ENCODE data around the gene DNAJC28. TPM values are rescaled to one million over a fixed set of nuclear protein-coding genes. Genes with fewer than 3 reads are reported as not detected.
"Not testable (repeated sequence)": the region's sequence is repeated elsewhere in the genome, so short reads cannot be mapped to it uniquely, and the experiment has no call there.

Gene DNAJC28
- total RNA-seq, 4 donors from 2014 or later: 1.0 to 2.0 (median 1.3) TPM

DNA sequence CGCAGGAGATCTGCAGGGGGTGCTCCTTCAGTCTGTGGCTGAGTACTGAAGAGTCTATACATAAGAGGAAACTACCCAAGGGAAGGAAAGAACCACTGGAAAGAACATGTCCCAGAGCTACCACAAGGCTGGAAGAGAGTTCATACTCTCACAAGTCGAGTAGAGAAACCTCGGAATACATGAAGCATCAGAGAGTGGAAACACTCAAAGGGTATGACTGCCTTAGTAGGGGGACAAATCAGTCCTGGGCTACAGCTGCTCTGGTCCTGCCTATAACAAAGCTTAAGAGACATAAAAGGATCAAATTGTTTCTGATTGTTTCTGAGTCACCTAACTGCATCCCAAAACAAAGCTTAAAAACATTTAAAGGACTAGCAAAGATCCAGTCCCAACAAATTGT lies 39.2 kb downstream of the DNAJC28 start:
- TF ChIP-seq, protein P1, sequence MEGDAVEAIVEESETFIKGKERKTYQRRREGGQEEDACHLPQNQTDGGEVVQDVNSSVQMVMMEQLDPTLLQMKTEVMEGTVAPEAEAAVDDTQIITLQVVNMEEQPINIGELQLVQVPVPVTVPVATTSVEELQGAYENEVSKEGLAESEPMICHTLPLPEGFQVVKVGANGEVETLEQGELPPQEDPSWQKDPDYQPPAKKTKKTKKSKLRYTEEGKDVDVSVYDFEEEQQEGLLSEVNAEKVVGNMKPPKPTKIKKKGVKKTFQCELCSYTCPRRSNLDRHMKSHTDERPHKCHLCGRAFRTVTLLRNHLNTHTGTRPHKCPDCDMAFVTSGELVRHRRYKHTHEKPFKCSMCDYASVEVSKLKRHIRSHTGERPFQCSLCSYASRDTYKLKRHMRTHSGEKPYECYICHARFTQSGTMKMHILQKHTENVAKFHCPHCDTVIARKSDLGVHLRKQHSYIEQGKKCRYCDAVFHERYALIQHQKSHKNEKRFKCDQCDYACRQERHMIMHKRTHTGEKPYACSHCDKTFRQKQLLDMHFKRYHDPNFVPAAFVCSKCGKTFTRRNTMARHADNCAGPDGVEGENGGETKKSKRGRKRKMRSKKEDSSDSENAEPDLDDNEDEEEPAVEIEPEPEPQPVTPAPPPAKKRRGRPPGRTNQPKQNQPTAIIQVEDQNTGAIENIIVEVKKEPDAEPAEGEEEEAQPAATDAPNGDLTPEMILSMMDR (IDR thresholded peaks at IDR 0.05): no peak
- ATAC-seq (ENCODE audit: low FRiP score) (no peak), DNase-seq (ENCODE audit: low spot score) (no peak)

DNA sequence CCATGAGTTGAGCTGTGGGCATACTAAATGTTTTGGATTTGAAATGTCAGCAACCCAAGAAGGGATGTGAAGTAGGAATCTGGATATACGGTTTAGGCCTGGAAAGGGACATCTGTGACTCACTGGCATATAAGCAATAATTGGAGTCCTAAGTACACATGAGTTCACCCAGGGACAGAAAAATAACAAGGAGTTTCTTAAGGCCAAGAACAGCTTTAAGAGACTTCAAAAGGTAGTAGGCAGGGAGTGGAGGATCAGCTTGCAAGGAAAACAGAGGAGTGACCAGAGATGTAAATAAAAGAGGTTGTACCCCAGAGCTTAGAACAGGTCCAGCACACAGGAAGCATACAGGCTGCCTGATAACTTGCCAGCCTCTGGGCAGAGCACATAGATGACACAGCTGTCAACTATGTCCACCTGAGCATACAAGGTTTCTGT lies 39.9 kb downstream of the DNAJC28 start:
- DNase-seq (ENCODE audit: low spot score) (no peak), ATAC-seq (ENCODE audit: low FRiP score) (no peak)
- TF ChIP-seq, protein P1 (IDR thresholded peaks at IDR 0.05): no peak

DNA sequence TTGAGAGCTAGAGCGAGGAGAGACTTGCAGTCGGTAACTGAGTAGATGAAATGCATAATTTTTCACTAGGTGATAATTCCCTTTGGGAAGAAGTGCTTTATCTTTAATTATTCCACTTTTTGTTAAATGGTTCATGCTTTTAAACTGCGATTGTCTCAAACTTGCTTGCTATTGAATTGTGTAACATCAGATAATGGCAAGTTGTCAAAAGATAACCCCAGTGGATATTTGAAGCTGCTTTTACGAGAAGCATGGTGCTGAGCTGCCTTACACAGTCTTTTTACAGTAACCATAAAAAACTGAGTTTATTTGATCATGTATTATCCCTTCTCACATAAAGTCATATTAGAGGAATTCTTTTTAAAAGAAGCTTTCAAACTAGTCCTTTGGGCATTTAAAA lies 41.9 kb downstream of the DNAJC28 start:
- TF ChIP-seq, protein P1 (IDR thresholded peaks at IDR 0.05): no peak
- no peak for DNase-seq (ENCODE audit: low spot score)
- no peak for ATAC-seq (ENCODE audit: low FRiP score)

DNA sequence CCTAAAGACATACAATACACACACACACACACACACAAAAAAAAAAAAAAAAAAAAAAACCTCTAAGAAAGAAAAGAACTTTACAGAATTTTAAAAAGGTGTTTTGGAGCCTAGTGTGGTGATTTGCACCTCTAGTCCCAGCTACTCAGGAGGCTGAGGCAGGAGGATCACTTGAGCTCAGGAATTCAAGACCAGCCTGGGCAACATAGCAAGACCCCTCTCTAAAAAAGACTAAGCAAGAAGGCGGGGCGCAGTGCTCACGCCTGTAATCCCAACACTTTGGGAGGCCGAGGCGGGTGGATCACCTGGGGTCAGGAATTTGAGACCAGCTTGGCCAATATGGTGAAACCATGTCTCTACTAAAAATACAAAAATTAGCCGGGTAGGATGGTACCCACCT lies 44.9 kb downstream of the DNAJC28 start:
- DNase-seq (ENCODE audit: low spot score); ATAC-seq (ENCODE audit: low FRiP score): not testable (repeated sequence)

DNA sequence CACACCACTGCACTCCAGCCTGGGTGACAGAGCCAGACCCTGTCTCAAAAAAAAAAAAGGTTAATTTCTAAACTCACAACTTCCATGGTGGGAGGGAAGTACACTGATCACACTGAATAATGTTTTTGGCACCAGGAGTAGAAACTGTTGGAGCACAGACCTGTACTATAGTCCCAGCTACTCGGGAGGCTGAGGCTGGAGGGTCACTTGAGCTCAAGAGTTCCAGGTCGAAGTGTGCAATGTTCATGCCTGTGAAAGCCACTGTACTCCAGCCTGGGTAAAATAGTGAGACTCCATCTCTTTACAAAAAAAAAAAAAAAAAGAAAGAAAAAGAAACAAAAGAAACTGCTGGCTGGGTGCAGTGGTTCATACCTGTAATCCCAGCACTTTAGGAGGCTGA lies 47.0 kb downstream of the DNAJC28 start:
- TF ChIP-seq, protein P1 (IDR thresholded peaks at IDR 0.05): no peak
- ATAC-seq (ENCODE audit: low FRiP score): no peak
- DNase-seq (ENCODE audit: low spot score): no peak

DNA sequence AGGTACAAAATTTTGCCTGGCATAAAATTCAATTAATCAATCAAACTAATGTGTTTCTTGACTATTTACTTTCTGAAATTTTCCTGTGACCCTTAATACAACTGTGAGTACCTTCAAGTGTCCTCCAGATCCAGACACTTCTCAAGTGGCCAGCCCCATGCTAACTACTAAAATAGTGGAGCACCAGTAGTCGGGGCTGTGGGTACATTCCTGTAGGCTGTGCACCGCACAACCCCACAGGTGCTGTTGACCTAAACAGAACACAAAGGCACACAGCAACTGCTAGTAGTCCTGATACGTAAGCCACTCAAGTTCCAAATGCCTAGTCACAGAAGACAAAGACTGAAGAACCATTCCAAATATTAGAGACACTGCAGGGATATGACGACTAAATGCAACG lies 48.3 kb downstream of the DNAJC28 start:
- no peak for DNase-seq (ENCODE audit: low spot score)
- ATAC-seq (ENCODE audit: low FRiP score): no peak
- TF ChIP-seq, protein P1 (IDR thresholded peaks at IDR 0.05): no peak

DNA sequence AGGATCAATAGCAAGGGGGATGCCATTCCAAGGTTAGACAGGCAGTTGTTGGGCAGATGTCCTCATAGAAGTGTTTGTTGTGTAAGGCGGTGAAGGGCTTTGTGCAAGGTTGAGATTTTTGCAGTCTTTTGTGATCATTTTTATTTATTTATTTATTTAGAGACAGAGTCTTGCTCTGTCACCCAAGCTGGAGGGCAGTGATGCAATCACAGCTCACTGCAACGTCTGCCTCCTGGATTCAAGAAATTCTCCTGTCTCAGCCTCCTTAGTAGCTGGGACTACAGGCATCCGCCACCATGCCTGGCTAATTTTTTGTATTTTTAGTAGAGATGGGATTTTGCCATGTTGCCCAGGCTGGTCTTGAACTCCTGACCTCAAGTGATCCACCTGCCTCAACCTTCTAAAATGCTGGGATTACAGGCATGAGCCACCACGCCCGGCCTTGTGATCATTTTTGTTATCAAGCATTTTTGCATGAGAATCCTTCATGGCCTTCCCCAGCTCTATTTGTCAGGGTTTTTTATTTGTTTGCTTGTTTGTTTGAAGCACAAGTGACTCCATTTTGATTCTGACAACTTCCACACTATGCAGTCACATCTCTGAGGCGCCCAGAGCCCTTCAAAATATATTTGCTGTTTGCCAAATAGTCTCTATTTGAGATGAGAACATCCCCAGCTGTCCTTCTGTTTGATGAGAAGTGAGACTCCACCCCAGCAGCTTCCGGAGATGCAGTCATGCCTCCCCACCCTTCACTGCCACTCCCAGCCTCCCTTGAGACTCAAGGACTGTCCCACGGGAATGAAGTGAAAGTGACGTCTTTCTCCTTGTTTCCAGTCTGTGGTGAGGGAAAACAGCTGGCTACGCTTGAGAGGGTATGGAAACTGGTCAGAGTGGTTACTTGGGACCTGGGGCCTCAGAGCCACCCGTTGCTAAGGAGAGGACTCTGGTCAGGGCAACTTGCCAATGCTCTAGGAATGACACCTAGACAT lies 49.7 kb downstream of the DNAJC28 start:
- TF ChIP-seq, protein P1 (IDR thresholded peaks at IDR 0.05): no peak
- no peak for ATAC-seq (ENCODE audit: low FRiP score)
- no peak for DNase-seq (ENCODE audit: low spot score)

Other genes with a start within 250 kb of the DNAJC28 start
- gene IL10RB, start 225.3 kb downstream of the DNAJC28 start, total RNA-seq: 10 to 100 TPM; 33.5 to 58.3 (median 39.1) TPM
- 10 to 100 TPM; 36.2 to 53.3 (median 42.4) TPM for gene IFNAR1, start 166.7 kb downstream of the DNAJC28 start, total RNA-seq
- gene IFNGR2, start 88.3 kb downstream of the DNAJC28 start, total RNA-seq: 100 to 1,000 TPM in 1 of 4 donors, 10 to 100 TPM in 3; 69.5 to 121 (median 82.4) TPM
- 10 to 100 TPM; 53.8 to 83.5 (median 57.0) TPM for gene TMEM50B, start 11.7 kb downstream of the DNAJC28 start, total RNA-seq
- gene GART, start 50.4 kb upstream of the DNAJC28 start, total RNA-seq: 100 to 1,000 TPM; 102 to 208 (median 127) TPM
- gene SON, start 51.3 kb upstream of the DNAJC28 start, total RNA-seq: 100 to 1,000 TPM; 244 to 508 (median 432) TPM
- gene DONSON, start 97.0 kb upstream of the DNAJC28 start, total RNA-seq: 10 to 100 TPM in 2 of 4 donors, 1 to 10 TPM in 2; 5.0 to 15.3 (median 9.0) TPM
- 10 to 100 TPM; 24.1 to 57.8 (median 28.3) TPM for gene CRYZL1, start 150.0 kb upstream of the DNAJC28 start, total RNA-seq
- gene ITSN1, start 150.8 kb upstream of the DNAJC28 start, total RNA-seq: 100 to 1,000 TPM in 3 of 4 donors, 10 to 100 TPM in 1; 71.4 to 248 (median 151) TPM